SK-N-MC (cell line): ENCODE results near the gene ADIPOR2.

ENCODE experiments used
- EZH2 ChIP-seq: fragments of 200-600 bp; sonication (generic); IDR thresholded peaks from one replicate; pipeline ENCODE4 v1.6.1; 2017; ENCODE audit warnings: antibody characterized with exemption
- POLR2AphosphoS5 ChIP-seq: IDR thresholded peaks from 2 replicates; pipeline ENCODE4 v1.6.1; 2012; ENCODE audit warnings: mild to moderate bottlenecking, low read depth, low read length, borderline replicate concordance

DNA sequence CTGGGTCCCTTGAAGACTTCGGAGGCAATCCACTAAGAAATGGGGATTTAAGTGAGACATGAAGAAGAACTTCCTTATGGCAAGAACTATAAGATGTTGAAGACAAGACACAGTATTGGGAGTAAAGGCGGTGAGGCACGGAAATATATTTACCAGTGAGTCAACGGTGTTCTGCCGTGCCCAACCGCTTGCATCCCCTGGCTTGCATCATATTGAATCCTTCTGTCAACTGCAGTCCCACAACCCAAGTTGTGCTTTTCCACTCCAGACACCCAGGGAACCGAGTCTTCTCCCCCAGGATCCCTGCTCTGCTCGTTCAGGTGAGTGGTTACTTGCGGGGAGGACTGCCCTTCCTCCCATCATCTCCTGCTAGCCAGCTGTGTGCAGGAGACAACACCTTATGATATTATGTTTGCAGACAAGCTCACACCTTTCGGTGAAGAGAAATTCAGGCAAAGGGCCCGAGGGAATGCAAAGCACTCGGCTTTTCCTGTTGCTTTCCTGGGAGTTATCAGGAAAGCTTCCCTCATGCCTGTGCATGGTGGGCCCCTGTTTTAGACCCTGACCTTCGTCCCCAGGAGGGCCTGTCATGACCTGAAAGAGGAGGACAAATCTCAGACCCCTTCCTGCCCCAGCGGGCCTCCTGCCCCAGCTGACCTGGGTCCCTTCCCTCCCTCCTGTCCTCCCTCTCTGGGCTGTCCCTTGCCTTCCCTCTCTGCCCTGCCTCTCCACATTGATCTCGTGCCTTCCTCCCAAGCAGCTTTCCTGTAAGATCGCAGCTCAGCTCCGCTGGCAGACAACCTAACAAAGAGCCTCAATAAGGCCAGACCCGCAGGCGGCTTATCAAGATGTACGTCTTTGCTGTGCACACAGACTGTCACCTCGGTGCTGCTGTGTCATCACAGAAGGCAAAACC is 125.2 kb downstream of the ADIPOR2 start:
- TF ChIP-seq POLR2AphosphoS5, result no peak
- no peak for TF ChIP-seq EZH2
